H9 (cell line): ENCODE measurements around the gene PTPRN2. TPM values are rescaled to one million over a fixed set of nuclear protein-coding genes. Genes with fewer than 3 reads are reported as not detected.

Source experiments
- DNase-seq: peaks from one replicate; pipeline ENCODE4 v3.0.0-alpha.2; 2017
- H2AFZ ChIP-seq: one replicate; pipeline ENCODE4 v1.6.1; 2013; ENCODE audit warnings: mild to moderate bottlenecking, low read length, control low read depth, moderate library complexity
- H2AK5ac ChIP-seq: 2 replicates; pipeline ENCODE4 v1.6.1; 2013; ENCODE audit warnings: low read length, control low read depth, mixed read lengths; ENCODE audit not compliant: insufficient read length
- H2BK120ac ChIP-seq: one replicate; pipeline ENCODE4 v1.6.1; 2013; ENCODE audit warnings: low read depth, mild to moderate bottlenecking, low read length, control low read depth, inconsistent platforms; ENCODE audit not compliant: poor library complexity, severe bottlenecking
- H2BK12ac ChIP-seq: 2 replicates; pipeline ENCODE4 v1.6.1; 2013; ENCODE audit warnings: low read length, control low read depth, mixed read lengths, low read depth; ENCODE audit not compliant: insufficient read length
- H2BK15ac ChIP-seq: 2 replicates; pipeline ENCODE4 v1.6.1; 2013; ENCODE audit warnings: low read depth, low read length, control low read depth
- H2BK20ac ChIP-seq: one replicate; pipeline ENCODE4 v1.6.1; 2013; ENCODE audit warnings: low read depth, mild to moderate bottlenecking, low read length, control low read depth, inconsistent platforms; ENCODE audit not compliant: poor library complexity, severe bottlenecking
- H2BK5ac ChIP-seq: 2 replicates; pipeline ENCODE4 v1.6.1; 2013; ENCODE audit warnings: low read length, control low read depth, mixed read lengths; ENCODE audit not compliant: insufficient read length
- H3K14ac ChIP-seq: 2 replicates; pipeline ENCODE4 v1.6.1; 2013; ENCODE audit warnings: low read length, control low read depth; ENCODE audit not compliant: insufficient read depth
- H3K18ac ChIP-seq: 2 replicates; pipeline ENCODE4 v1.6.1; 2013; ENCODE audit warnings: low read depth, mild to moderate bottlenecking, mixed read lengths, low read length, control low read depth; ENCODE audit not compliant: insufficient read length
- H3K23ac ChIP-seq: 2 replicates; pipeline ENCODE4 v1.6.1; 2013; ENCODE audit warnings: low read length, control low read depth, mixed read lengths, low read depth; ENCODE audit not compliant: insufficient read length
- H3K23me2 ChIP-seq: 2 replicates; pipeline ENCODE4 v1.6.1; 2013; ENCODE audit warnings: low read depth, mild to moderate bottlenecking, mixed read lengths, low read length, control low read depth; ENCODE audit not compliant: insufficient read length, poor library complexity, severe bottlenecking
- H3K27ac ChIP-seq: 2 replicates; pipeline ENCODE4 v1.5.1; 2013; ENCODE audit warnings: low read length, control low read depth, mixed read lengths, low read depth; ENCODE audit not compliant: insufficient read length
- H3K27me3 ChIP-seq: 2 replicates; pipeline ENCODE4 v1.6.1; 2013; ENCODE audit warnings: low read length, control low read depth, inconsistent platforms; ENCODE audit not compliant: insufficient read depth
- H3K4ac ChIP-seq: 2 replicates; pipeline ENCODE4 v1.6.1; 2013; ENCODE audit warnings: low read depth, mild to moderate bottlenecking, control low read depth, inconsistent platforms, low read length, moderate library complexity
- H3K4me1 ChIP-seq: 2 replicates; pipeline ENCODE4 v1.6.1; 2013; ENCODE audit warnings: low read length, control low read depth, inconsistent platforms; ENCODE audit not compliant: insufficient read depth
- H3K4me2 ChIP-seq: 2 replicates; pipeline ENCODE4 v1.6.1; 2013; ENCODE audit warnings: low read length, control low read depth, mixed read lengths; ENCODE audit not compliant: insufficient read length, insufficient read depth
- H3K56ac ChIP-seq: 2 replicates; pipeline ENCODE4 v1.6.1; 2013; ENCODE audit warnings: low read depth, mild to moderate bottlenecking, mixed read lengths, low read length, control low read depth; ENCODE audit not compliant: insufficient read length
- H3K79me1 ChIP-seq: 2 replicates; pipeline ENCODE4 v1.6.1; 2013; ENCODE audit warnings: low read depth, mild to moderate bottlenecking, moderate library complexity, low read length, control low read depth, inconsistent platforms; ENCODE audit not compliant: insufficient read depth, poor library complexity, severe bottlenecking
- H3K79me2 ChIP-seq: 2 replicates; pipeline ENCODE4 v1.6.1; 2013; ENCODE audit warnings: low read length, control low read depth, inconsistent platforms; ENCODE audit not compliant: insufficient read depth
- H3K9ac ChIP-seq: 2 replicates; pipeline ENCODE4 v1.6.1; 2013; ENCODE audit warnings: low read length, control low read depth, mixed read lengths; ENCODE audit not compliant: insufficient read length; ENCODE audit errors: extremely low read depth
- H3K9me3 ChIP-seq: one replicate; pipeline ENCODE4 v1.6.1; 2013; ENCODE audit warnings: low read depth, low read length, inconsistent platforms; ENCODE audit not compliant: control insufficient read depth
- H3T11ph ChIP-seq: one replicate; pipeline ENCODE4 v1.6.1; 2013; ENCODE audit warnings: mild to moderate bottlenecking, low read length, control low read depth, inconsistent platforms
- H4K20me1 ChIP-seq: one replicate; pipeline ENCODE4 v1.6.1; 2013; ENCODE audit not compliant: control insufficient read depth, insufficient read length, insufficient read depth
- H4K5ac ChIP-seq: 2 replicates; pipeline ENCODE4 v1.6.1; 2013; ENCODE audit warnings: low read depth, mild to moderate bottlenecking, mixed read lengths, low read length, control low read depth; ENCODE audit not compliant: insufficient read length
- H4K8ac ChIP-seq: replicated peaks from 2 replicates; pipeline ENCODE4 v1.6.1; 2013; ENCODE audit warnings: low read length, control low read depth, mixed read lengths, low read depth; ENCODE audit not compliant: insufficient read length
- H4K91ac ChIP-seq: 2 replicates; pipeline ENCODE4 v1.6.1; 2013; ENCODE audit warnings: low read depth, mild to moderate bottlenecking, moderate library complexity, mixed read lengths, low read length, control low read depth; ENCODE audit not compliant: insufficient read length
- H3K27ac Mint-ChIP-seq, 3 experiments: 2 replicates in 2 of 3; 3 replicates in 1 of 3; pipeline ENCODE4 v1.8.0; 2020 to 2021; ENCODE audit warnings: mixed read lengths in 3 of 3, mild to moderate bottlenecking in 1 of 3, moderate library complexity in 1 of 3
- H3K27me3 Mint-ChIP-seq: 2 replicates; pipeline ENCODE4 v1.8.0; 2021; ENCODE audit warnings: low read depth, mild to moderate bottlenecking, moderate library complexity, mixed read lengths
- H3K36me3 Mint-ChIP-seq, 3 experiments: 2 replicates in 2 of 3; 3 replicates in 1 of 3; pipeline ENCODE4 v1.8.0; 2020 to 2021; ENCODE audit warnings: low read depth in 3 of 3, mixed read lengths in 3 of 3; ENCODE audit not compliant: insufficient read depth in 1 of 3
- H3K4me1 Mint-ChIP-seq, 2 experiments: 2 replicates each; pipeline ENCODE4 v1.8.0; 2020; ENCODE audit warnings: mixed read lengths in 2 of 2
- H3K4me3 Mint-ChIP-seq, 2 experiments: 2 replicates in 1 of 2; 3 replicates in 1 of 2; pipeline ENCODE4 v1.8.0; 2020 to 2021; ENCODE audit warnings: mild to moderate bottlenecking in 2 of 2, mixed read lengths in 2 of 2, moderate library complexity in 1 of 2
- H3K9me3 Mint-ChIP-seq, 2 experiments: 2 replicates in 1 of 2; 3 replicates in 1 of 2; pipeline ENCODE4 v1.8.0; 2020; ENCODE audit warnings: mild to moderate bottlenecking in 2 of 2, mixed read lengths in 2 of 2, moderate library complexity in 1 of 2
- CTCF ChIP-seq: fragments of 200-600 bp; sonication (generic); conservative IDR thresholded peaks from 3 replicates; pipeline ENCODE4 v1.8.0; 2021; ENCODE audit warnings: antibody characterized with exemption, mild to moderate bottlenecking
- whole genome bisulfite sequencing: extraction: QIAGEN DNeasy Blood & Tissue Kit; methylation state at CpG from one replicate; pipeline ENCODE4 v1.1.7; 2013; ENCODE audit warnings: missing lambda C conversion rate, low lambda C conversion rate, mixed read lengths; ENCODE audit not compliant: insufficient read length; ENCODE audit errors: extremely low coverage; 5-methylcytosine and 5-hydroxymethylcytosine counted together
- total RNA-seq: library from RNA; stranded (reverse); gene quantifications from 2 replicates; pipeline ENCODE4 v1.2.1, GENCODE V29; 2021

PTPRN2 gene
- total RNA-seq, 1 experiment from 2014 or later = 5.2 TPM

DNA sequence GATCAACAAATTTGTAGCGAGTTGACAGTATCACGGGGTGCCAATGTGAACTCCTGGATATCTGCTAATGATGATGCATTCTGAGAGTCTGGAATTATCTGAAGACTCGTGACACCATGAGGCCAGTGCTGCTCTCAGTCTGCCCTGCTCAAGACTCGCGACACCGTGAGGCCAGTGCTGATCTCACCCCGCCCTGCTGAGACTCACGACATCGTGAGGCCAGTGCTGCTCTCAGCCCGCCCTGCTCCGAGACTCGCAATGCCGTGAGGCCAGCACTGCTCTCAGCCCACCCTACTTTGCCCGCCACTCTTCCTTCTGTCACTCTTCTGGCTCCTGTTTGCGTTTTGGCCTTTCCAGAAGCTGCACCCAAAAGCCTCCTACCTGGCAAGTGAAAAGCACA, 411.8 kb downstream of the PTPRN2 start:
- H4K20me1 ChIP-seq = no peaks in the 10 kb centered on the region
- no peak for DNase-seq
- no peak overlapping the region for H3T11ph ChIP-seq
- H2BK15ac ChIP-seq = no peak overlapping the region
- no peak overlapping the region for H4K91ac ChIP-seq
- TF ChIP-seq CTCF = no peak
- H3K27me3 ChIP-seq = no peaks in the 10 kb centered on the region
- Mint-ChIP-seq H3K4me1 (no peaks in the 10 kb centered on the region), H3K36me3 (peaks cover 28 to 32% (median 32%) of the 10 kb centered on the region in 3 experiments), H3K27me3 (peaks cover 10% of the 10 kb centered on the region), H3K4me3 (no peak overlapping the region), H3K9me3 (peaks cover 42 to 46% of the 10 kb centered on the region in 2 experiments), H3K27ac (0 out of 7 replicates have a peak overlapping the region, but pooled peaks of 1 of the 3 experiments have one; percentile 78)
- no peak overlapping the region for H4K8ac ChIP-seq
- no peak overlapping the region for H2BK5ac ChIP-seq
- no peaks in the 10 kb centered on the region; the same call in 1 of the 2 replicates for H3K79me2 ChIP-seq
- no peak overlapping the region for H2AFZ ChIP-seq
- H2BK120ac ChIP-seq = no peak overlapping the region
- H2AK5ac ChIP-seq = no peak overlapping the region
- H3K18ac ChIP-seq = no peak overlapping the region
- H3K27ac ChIP-seq = no peak overlapping the region
- no peaks in the 10 kb centered on the region for H3K23me2 ChIP-seq
- no peaks in the 10 kb centered on the region for H3K79me1 ChIP-seq
- peaks cover 26% of the 10 kb centered on the region for H3K9me3 ChIP-seq
- H2BK12ac ChIP-seq = no peak overlapping the region
- H3K56ac ChIP-seq = no peak overlapping the region
- WGBS = no CpG with 5 or more reads among the region's 15 CpGs
- no peak overlapping the region for H3K4ac ChIP-seq
- no peaks in the 10 kb centered on the region for H3K4me1 ChIP-seq
- no peak overlapping the region for H4K5ac ChIP-seq
- no peak overlapping the region for H3K9ac ChIP-seq
- H3K4me2 ChIP-seq = no peak overlapping the region
- H3K23ac ChIP-seq = no peak overlapping the region
- H3K14ac ChIP-seq = no peak overlapping the region; the same call in 1 of the 2 replicates
- H2BK20ac ChIP-seq = no peak overlapping the region
